Activated CD8-positive, alpha-beta memory T cell treated with anti-CD3 and anti-CD28 coated beads for 48 hours (primary cell): Measurements from ENCODE around the gene RIPPLY3.

Experiments
- DNase-seq, 3 experiments: peaks; one replicate each; pipeline ENCODE4 v3.0.0-alpha.2; 2020; ENCODE audit warnings: low read depth in 2 of 3, low spot score in 2 of 3

RIPPLY3 gene

GRCh38 chr21:37006486-37007291 is at the start of gene RIPPLY3:
TSS of gene RIPPLY3 (plus strand) at chr21:37006702. CDS start at chr21:37006773, 71 bp downstream.
- DNase-seq, result no peak

- DNase-seq, result no peak
Measured at GRCh38 chr21:36959020-36959835, 47.3 kb upstream of the RIPPLY3 start.

GRCh38 chr21:36960676-36961284 is 45.7 kb upstream of the RIPPLY3 start:
- DNase-seq, result no peak

GRCh38 chr21:36962098-36962780 is 44.3 kb upstream of the RIPPLY3 start:
- DNase-seq, result no peak

- no peak for DNase-seq
Measured at GRCh38 chr21:36964398-36964797, 42.1 kb upstream of the RIPPLY3 start.

- no peak for DNase-seq
Measured at GRCh38 chr21:36964827-36965719, 41.4 kb upstream of the RIPPLY3 start.

GRCh38 chr21:36965720-36966065 is 40.8 kb upstream of the RIPPLY3 start:
- no peak for DNase-seq

- peak in 2 of 3 experiments; percentile 50 to 72 for DNase-seq
Measured at GRCh38 chr21:36966066-36966820, 40.3 kb upstream of the RIPPLY3 start, which contains the start of gene HLCS. TSS of gene HLCS (minus strand) at chr21:36966669. CDS start at chr21:36966638, 31 bp downstream.

GRCh38 chr21:36966821-36967768 is 39.4 kb upstream of the RIPPLY3 start:
- DNase-seq, result no peak

GRCh38 chr21:36968414-36968813 is 38.1 kb upstream of the RIPPLY3 start:
- no peak for DNase-seq

GRCh38 chr21:36968976-36969375 is 37.5 kb upstream of the RIPPLY3 start:
- DNase-seq, result no peak

- no peak for DNase-seq
Measured at GRCh38 chr21:36973986-36974850, 32.3 kb upstream of the RIPPLY3 start.

GRCh38 chr21:36974851-36975192 is 31.7 kb upstream of the RIPPLY3 start:
- DNase-seq, result no peak

- DNase-seq, result no peak
Measured at GRCh38 chr21:36976228-36976861, 30.2 kb upstream of the RIPPLY3 start.

GRCh38 chr21:36976882-36977651 is 29.4 kb upstream of the RIPPLY3 start:
- peak in 1 of 3 experiments; percentile 17 for DNase-seq
